ENCODE data around the gene KDM4B.

The KDM4B gene

DNA sequence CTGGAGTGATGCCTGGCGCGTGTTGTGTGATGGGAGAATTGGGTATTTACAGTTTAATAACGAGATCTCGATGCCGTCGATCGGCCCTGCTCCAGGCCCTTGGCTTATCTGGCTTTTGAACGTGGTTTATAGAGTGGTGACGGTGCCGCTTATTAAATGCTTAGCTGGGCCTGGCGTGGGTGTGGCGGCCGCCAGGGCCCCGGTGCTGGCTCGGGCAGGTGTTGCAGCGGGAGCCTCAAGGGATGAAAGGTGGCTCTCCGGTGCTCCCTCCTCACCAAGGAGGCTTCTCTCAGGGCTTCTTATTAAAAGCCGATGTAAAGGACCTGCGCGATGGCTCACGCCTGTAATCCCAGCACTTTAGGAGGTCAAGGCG lies 173.8 kb downstream of the KDM4B start:
- Histone ChIP-seq H3F3A (ENCODE audit: control insufficient read depth, insufficient read depth) (no peaks in the 10 kb centered on the region), H3K9me3 (ENCODE audit: control insufficient read depth, insufficient read depth, low read length) (no peaks in the 10 kb centered on the region), H3K36me3 (ENCODE audit: control insufficient read depth, low read length) (peaks cover 63% of the 10 kb centered on the region), H3K4me1 (ENCODE audit: control insufficient read depth, low read length) (peaks cover 43% of the 10 kb centered on the region), H4K20me1 (ENCODE audit: control insufficient read depth, insufficient read depth, low read depth, low read length) (no peaks in the 10 kb centered on the region), H3K79me2 (ENCODE audit: control insufficient read depth, low read length) (0 out of 2 replicates have a peak, but pooled peaks cover 3% of the 10 kb centered on the region), H3K4me2 (ENCODE audit: low read length) (peak overlapping the region; percentile 23; the same call in 1 of the 2 replicates), H3K27ac (ENCODE audit: low read depth, low read length) (no peak overlapping the region), H3K9me2 (replicated peaks; ENCODE audit: control insufficient read depth, low read length) (no peaks in the 10 kb centered on the region), H3K27me3 (ENCODE audit: control insufficient read depth, low read length) (no peaks in the 10 kb centered on the region), H3K4me3 (ENCODE audit: low read length) (no peak overlapping the region)
- TF ChIP-seq EZH2phosphoT487 (IDR thresholded peaks at IDR 0.05; ENCODE audit: borderline replicate concordance, low read length) (no peak), CTCF (IDR thresholded peaks at IDR 0.05; ENCODE audit: low read depth, low read length, poor library complexity, severe bottlenecking) (no peak)

DNA sequence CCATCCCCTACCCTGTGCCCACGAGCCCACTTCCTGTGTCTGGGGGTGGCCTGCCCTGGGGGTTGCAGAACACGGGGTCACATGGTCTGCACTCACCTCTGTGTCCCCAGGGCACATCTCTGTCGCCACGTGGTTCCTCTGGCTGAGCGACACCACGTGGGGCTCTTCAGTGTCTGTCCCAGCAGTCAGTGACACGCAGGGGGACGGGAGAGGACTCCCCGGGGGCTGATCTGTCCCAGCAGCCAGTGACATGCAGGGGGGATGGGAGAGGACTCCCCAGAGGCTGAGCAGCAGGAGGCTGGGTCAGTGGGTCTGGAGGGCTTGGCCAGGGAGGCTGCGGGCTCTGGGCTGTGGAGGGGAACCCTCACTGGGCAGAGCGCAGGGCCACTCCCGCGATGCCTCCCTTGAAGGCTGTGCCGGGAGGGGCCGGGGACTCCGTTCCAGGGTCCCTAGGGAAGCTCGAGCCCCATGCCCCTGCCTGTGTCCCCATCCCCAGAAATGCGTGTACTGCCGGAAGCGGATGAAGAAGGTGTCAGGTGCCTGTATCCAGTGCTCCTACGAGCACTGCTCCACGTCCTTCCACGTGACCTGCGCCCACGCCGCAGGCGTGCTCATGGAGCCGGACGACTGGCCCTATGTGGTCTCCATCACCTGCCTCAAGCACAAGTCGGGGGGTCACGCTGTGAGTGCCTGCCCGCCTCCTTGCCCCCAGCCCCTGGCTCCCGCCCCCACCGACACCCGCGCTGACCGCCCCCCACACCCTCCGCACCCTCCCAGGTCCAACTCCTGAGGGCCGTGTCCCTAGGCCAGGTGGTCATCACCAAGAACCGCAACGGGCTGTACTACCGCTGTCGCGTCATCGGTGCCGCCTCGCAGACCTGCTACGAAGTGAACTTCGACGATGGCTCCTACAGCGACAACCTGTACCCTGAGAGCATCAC lies 174.8 kb downstream of the KDM4B start:
- no peak overlapping the region for H3K27ac ChIP-seq (ENCODE audit: low read depth, low read length)
- no peaks in the 10 kb centered on the region for H3K9me3 ChIP-seq (ENCODE audit: control insufficient read depth, insufficient read depth, low read length)
- peaks cover 53% of the 10 kb centered on the region for H3K36me3 ChIP-seq (ENCODE audit: control insufficient read depth, low read length)
- H3F3A ChIP-seq (ENCODE audit: control insufficient read depth, insufficient read depth): no peaks in the 10 kb centered on the region
- H3K4me2 ChIP-seq (ENCODE audit: low read length): peak overlapping the region; percentile 23
- H3K9me2 ChIP-seq (replicated peaks; ENCODE audit: control insufficient read depth, low read length): no peaks in the 10 kb centered on the region
- no peaks in the 10 kb centered on the region for H4K20me1 ChIP-seq (ENCODE audit: control insufficient read depth, insufficient read depth, low read depth, low read length)
- no peak overlapping the region for H3K4me3 ChIP-seq (ENCODE audit: low read length)
- peaks cover 33% of the 10 kb centered on the region for H3K4me1 ChIP-seq (ENCODE audit: control insufficient read depth, low read length)
- no peaks in the 10 kb centered on the region for H3K27me3 ChIP-seq (ENCODE audit: control insufficient read depth, low read length)
- H3K79me2 ChIP-seq (ENCODE audit: control insufficient read depth, low read length): 0 out of 2 replicates have a peak, but pooled peaks cover 3% of the 10 kb centered on the region
- TF ChIP-seq EZH2phosphoT487 (IDR thresholded peaks at IDR 0.05; ENCODE audit: borderline replicate concordance, low read length): no peak
- TF ChIP-seq CTCF (IDR thresholded peaks at IDR 0.05; ENCODE audit: low read depth, low read length, poor library complexity, severe bottlenecking): no peak

GRCh38 chr19:5144545-5145179 lies 175.7 kb downstream of the KDM4B start:
- H3K27ac ChIP-seq (ENCODE audit: low read depth, low read length): no peak overlapping the region
- H4K20me1 ChIP-seq (ENCODE audit: control insufficient read depth, insufficient read depth, low read depth, low read length): no peaks in the 10 kb centered on the region
- no peaks in the 10 kb centered on the region for H3K9me2 ChIP-seq (replicated peaks; ENCODE audit: control insufficient read depth, low read length)
- H3K79me2 ChIP-seq (ENCODE audit: control insufficient read depth, low read length): 0 out of 2 replicates have a peak, but pooled peaks cover 3% of the 10 kb centered on the region
- TF ChIP-seq EZH2phosphoT487 (IDR thresholded peaks at IDR 0.05; ENCODE audit: borderline replicate concordance, low read length): no peak
- TF ChIP-seq CTCF (IDR thresholded peaks at IDR 0.05; ENCODE audit: low read depth, low read length, poor library complexity, severe bottlenecking): no peak
- H3K4me2 ChIP-seq (ENCODE audit: low read length): no peak overlapping the region
- no peaks in the 10 kb centered on the region for H3K27me3 ChIP-seq (ENCODE audit: control insufficient read depth, low read length)
- H3F3A ChIP-seq (ENCODE audit: control insufficient read depth, insufficient read depth): no peaks in the 10 kb centered on the region
- peaks cover 45% of the 10 kb centered on the region for H3K36me3 ChIP-seq (ENCODE audit: control insufficient read depth, low read length)
- H3K9me3 ChIP-seq (ENCODE audit: control insufficient read depth, insufficient read depth, low read length): no peaks in the 10 kb centered on the region
- H3K4me1 ChIP-seq (ENCODE audit: control insufficient read depth, low read length): peaks cover 24% of the 10 kb centered on the region
- no peak overlapping the region for H3K4me3 ChIP-seq (ENCODE audit: low read length)
